NCI-H2227 (cell line): Measurements from ENCODE around the gene UQCRC2.
"Not testable (repeated sequence)": the region's sequence is repeated elsewhere in the genome, so short reads cannot be mapped to it uniquely, and the experiment has no call there.

Source experiments
- DNase-seq: peaks from one replicate; lab custom pipeline; 2025; ENCODE audit not compliant: unreplicated experiment; lab: John Stamatoyannopoulos, UW

The UQCRC2 gene

DNA sequence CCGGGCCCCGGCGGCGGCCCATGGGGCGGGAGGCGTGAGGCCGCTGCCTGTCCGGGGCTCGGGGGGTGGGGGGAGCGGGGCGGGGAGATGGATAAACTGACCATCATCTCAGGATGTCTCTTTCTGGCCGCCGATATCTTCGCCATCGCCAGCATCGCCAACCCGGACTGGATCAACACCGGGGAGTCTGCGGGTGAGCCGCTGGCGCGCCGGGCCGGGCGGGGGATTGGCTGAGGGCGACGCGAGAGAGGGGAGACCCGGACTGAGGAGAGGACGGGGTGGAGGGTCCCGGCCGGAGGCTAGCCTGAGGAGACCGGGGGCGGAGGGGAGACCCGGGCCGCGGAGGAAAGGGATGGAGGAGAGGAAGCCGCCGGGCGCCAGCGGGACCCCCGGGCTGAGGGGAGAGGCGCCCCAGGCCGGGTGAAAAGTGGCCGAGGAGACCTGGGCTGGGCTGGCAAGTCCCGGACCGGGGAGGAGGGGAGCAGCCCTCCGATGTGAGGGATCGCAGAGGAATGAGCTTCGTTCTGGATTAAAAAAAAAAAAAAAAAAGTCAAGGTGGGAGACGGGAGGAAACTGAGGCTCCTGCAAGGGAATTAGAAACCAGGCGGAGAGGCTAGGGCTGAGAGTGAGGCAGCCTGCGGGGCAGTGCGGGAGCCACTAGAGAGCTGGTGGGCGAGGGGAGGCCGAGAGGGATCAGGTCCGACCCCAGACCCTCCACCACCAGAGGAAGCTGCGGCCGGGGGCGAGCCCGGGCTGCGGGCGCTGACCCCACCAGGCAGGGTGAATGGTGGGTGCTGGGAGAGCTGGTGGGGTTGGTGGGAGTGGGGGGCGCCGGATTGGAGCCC is 55.3 kb downstream of the UQCRC2 start:
- DNase-seq = peak; percentile 50

DNA sequence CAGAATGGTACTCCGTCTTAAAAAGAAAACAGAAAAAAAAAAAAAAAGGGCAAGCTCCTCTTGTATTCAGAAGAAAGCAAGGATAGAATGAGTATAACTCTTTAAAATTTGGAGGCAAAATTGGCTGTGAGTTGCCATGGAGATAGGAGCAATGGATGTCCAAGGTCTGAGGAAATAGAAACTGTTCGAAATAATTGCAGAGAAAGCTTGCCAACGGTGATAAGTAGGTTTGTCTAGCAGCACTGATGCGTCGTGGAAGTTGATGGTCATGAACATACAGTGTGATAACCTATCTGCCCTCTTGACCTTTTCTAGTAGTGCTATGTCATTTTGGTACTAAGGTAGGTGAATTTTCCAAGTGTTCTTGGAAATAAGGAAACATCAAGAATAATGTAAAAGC is 57.7 kb downstream of the UQCRC2 start:
- no peak for DNase-seq

DNA sequence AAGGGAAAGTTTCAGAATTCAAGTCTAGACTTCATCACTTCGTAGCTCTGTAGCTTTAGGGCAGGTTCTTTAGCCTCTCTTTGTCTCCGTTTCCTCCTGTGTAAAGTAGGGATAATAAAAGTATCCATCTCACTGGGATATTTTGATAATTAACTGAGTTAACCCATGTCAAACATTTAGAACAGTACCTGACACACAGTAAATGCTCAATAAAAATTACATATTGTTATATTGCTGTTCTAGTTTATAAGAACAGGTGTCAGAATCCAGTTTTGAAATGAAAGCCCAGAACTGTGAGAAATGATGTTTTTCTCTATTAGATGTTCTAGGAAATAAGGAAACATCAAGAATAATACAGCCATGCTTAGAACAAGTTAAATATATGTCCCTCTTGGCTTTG is 59.1 kb downstream of the UQCRC2 start:
- no peak for DNase-seq

DNA sequence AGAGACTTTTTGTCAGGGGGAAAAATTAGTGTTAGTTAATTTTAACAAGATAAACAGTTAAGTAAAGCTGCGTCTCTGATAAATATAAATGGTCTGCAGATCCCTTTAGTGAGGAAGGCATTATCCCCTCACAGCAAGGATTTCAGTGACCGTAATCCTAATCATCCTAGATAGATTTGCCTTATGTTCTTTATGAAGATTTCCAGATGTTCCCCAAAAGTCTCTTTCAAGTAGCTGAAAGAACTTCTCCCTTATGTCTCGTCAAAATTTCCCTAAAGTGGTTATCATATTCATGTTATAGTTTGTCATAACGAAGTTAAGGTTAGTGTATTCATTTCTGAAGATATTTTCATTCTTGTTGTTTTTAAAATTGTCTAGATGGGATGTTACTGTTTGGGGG is 60.3 kb downstream of the UQCRC2 start:
- DNase-seq = no peak

DNA sequence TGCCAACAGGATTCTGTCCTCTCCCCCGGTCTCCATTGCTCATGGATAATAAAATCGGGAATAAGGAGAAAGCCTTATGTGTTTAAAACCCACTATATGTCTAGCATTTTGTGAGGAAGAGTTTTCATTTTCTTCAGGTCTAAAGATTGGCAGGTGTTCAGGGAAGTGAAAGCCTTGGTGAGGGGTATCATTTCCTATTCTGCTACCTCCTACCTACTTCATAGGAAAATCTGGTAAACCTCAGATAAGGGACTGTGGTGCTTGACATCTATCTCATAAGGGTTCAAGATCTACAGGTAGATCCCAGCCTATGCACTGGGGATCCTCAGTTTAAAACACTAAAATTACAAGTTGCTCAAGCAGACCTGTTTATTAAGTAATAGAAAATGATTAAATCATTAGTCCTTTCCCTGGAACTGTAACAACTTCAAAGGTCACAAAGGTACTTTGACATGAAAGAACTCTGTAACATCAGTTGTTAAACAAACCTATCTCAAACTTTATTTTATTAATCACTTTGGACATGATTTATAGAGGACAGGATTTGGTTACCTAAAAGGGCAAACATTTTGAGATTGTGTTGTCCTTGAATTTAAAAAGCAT is 61.2 kb downstream of the UQCRC2 start:
- no peak for DNase-seq

DNA sequence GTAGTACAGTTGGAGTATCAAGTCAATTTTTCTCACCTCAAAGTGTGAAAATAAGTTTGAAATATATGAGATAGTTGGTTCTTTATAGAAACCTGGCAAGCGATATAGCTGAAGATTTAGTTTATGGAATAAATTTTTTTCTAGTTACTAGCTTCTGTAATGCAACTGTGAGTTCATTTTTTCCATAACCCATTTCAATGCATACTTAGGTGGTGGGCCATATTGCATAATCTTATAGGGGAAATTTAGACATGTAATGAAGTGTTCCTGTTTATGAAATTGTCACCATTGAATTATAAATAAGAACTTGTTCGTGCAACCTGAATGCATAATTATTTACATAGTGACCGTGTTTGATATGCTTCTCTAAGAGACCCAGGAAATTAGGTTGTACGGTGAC is 63.8 kb downstream of the UQCRC2 start:
- DNase-seq = no peak

DNA sequence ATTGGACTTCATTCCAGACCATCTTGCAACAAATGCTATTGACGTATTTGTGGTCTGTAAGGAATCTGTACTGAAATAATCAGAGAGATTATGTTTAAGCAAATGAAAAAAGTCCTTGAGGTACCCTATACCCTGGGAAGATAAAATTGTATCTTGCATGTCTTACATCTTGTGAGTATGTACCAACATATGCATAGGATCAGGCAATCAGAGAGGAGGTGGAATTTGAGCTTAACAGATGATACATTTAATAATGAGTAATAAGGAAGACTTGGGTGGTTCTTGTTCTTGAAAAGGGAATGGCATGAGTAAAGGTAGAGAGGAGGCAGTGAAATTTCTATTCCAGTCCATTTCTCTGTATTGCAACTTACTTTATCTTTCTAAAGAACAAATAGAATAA is 65.4 kb downstream of the UQCRC2 start:
- DNase-seq = no peak

DNA sequence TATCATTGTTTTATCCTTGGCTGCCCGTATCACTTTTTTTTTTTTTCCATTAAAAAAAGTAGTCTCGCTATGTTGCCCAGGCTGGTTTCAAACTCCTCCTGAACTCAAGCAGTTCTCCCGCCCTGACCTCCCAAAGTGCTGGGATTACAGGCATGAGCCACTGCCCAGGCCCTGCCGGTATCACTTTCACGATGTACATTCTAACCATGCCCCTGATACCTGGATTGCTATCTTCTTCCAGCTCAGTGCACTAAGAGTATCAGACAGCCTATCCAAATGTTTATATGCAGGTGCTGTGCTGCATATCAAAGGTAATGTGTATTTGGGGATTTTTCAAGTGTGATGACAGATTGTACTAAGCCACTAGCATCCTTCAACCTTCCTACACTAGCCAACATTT is 69.0 kb downstream of the UQCRC2 start:
- DNase-seq = no peak

DNA sequence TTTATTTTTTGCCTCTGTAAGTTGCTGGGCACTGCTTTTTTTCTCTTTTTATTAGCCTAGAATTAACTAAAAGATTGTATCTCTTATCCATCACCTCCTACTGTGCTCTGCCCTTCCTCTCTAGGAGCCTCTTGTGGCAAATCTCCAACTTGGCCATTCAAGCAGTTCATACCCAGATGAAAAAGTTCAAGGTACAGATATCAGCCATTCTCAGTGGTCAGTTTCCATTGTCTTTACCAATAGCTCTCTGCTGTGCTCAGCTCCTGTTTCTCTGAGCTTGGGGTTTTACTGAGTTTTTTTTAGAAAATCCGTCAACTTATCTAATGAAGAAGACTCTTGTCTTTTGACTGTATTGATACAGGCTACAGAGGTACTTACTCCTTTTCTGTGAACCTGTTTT is 70.3 kb downstream of the UQCRC2 start:
- DNase-seq = no peak

DNA sequence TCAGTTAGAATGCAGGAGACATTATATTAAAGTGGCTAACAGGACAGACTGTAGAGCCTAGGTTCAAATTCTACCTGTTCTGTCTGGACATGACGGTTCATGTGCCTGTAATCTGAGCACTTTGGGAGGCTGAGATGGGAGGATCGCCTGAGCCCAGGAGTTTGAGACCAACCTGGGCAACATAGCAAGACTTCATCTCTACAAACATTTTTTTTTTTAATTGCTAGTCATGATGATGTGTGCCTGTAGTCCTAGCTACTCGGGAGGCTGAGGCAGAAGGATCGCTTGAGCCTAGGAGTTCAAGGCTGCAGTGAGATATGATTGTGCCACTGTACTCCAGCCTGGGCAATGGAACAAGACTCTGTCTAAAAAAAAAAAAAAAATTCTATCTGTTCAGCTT is 71.6 kb downstream of the UQCRC2 start:
- DNase-seq = not testable (repeated sequence)

DNA sequence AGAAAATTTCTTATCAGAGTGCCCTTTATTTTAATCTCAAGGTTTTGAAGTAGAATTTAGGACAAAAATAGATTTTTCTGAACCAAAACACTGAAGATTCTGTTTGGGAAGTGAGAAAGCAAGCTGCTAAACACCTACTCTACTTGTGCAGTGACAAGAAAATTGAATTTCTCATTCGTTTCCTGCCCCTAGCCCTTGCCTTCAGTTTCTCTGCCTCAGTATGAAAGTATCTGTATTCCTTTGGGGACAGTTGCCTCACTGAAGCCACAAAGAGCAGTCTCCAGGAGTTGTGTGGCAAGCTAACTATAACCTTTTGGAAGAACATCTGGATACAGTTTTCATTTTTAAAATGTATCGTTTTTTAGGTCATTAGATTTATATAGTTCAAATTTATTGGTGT is 74.5 kb downstream of the UQCRC2 start:
- no peak for DNase-seq

DNA sequence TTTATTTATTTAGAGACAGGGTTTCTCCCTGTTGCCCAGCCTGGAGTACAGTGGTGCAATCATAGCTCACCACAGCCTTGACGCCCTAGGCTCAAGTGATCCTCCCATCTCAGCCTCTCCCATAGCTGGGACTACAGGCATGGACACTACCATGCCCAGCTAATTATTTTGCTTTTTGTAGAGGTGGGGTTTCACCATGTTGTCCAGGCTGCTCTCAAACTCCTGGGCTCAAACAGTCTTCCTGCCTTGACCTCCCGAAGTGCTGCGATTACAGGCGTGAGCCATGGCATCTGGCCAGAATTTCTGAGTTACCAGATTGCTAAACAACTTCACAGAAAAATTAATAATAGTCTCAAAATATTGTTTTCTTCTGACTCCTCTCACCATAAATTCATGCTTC is 76.5 kb downstream of the UQCRC2 start:
- DNase-seq = no peak

DNA sequence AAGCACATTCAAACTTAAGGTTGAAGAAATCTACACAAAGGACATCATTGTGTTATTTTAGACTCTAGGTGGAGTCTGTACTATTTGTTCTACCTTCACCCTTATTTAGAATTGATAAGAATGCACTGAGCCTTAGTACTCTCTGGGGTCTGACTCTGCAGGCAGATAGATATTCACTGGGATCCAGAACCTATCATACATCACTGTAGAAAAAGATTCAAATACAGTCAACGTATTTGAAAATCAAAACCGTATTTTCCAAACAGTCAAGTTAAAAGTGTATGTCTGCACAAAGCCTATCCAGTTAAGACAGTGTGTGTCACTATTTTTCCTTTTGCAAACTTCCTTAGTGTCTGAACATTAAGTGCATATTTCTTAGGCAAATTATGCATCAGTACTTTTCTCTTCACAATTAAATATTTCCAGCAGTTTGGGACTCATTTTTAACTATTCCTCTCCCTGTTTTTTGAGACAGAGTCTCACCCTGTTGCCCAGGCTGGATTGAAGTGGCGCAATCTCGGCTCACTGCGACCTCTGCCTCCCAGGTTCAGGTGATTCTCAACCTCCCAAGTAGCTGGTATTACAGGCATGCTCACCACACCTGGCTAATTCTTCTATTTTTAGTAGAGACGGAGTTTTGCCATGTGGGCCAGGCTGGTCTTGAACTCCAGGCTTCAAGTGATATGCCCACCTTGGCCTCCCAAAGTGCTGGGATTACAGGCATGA is 77.1 kb downstream of the UQCRC2 start:
- DNase-seq = no peak

DNA sequence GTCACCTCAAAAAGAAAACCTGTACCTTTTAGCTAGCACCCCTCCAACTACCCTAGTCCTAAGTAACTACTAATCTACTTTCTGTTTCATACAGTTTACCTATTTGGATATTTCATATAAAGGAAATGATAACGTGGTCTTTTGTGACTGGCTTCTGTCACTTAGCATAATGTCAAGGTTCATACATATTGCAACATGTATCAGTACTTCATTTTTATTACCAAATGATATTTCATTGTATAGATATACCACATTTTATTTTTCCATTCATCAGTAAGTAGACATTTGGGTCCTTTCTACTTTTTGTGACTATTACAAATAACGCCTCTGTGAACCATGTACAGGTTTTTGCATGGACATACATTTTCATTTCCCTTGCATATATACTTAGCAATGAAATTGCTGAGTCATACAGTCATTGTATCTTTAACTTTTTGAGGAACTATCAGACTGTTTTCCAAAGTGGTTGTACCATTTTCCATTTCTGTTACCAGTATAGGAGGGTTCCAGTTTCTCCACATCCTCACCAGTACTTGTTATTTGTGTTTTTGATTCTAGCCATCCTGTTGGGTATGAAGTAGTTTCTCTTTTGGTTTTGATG is 78.4 kb downstream of the UQCRC2 start:
- DNase-seq = no peak
